Testis (tissue), 3 donors: ENCODE data around the gene NCOR1. TPM values are rescaled to one million over a fixed set of nuclear protein-coding genes. Genes with fewer than 3 reads are reported as not detected.

ENCODE experiments used
- DNase-seq: peaks from one replicate; pipeline ENCODE4 v3.0.0-alpha.2; 2019
- H3K27ac ChIP-seq, 2 donors: fragments of 200-600 bp; sonication (generic); one replicate each; pipeline ENCODE4 v1.5.1; 2019
- H3K27me3 ChIP-seq: fragments of 200-600 bp; sonication (generic); one replicate; pipeline ENCODE4 v1.5.1; 2019
- H3K36me3 ChIP-seq: fragments of 200-600 bp; sonication (generic); one replicate; pipeline ENCODE4 v1.5.1; 2017; ENCODE audit warnings: low read depth; ENCODE audit errors: missing control alignments
- H3K4me1 ChIP-seq: fragments of 200-600 bp; sonication (generic); one replicate; pipeline ENCODE4 v1.5.1; 2019
- H3K4me3 ChIP-seq, 2 donors: fragments of 200-600 bp; sonication (generic); one replicate each; pipeline ENCODE4 v1.5.1; 2017 to 2019
- H3K9me3 ChIP-seq: fragments of 200-600 bp; sonication (generic); one replicate; pipeline ENCODE4 v1.5.1; 2017
- CTCF ChIP-seq, 3 experiments: fragments of 450-650 bp in 2 of 3; fragments of 200-600 bp in 1 of 3; sonication (generic) in 1 of 3; IDR thresholded peaks; one replicate each; pipeline ENCODE4 v1.5.1; 2016 to 2019; ENCODE audit warnings: antibody characterized with exemption in 3 of 3, mild to moderate bottlenecking in 2 of 3, moderate library complexity in 1 of 3
- POLR2A ChIP-seq: fragments of 450-650 bp; IDR thresholded peaks from one replicate; pipeline ENCODE4 v1.6.1; 2017; ENCODE audit warnings: antibody characterized with exemption, mild to moderate bottlenecking, moderate library complexity
- WGBS, 2 donors: methylation state at CpG; one replicate each; pipeline ENCODE4 v1.1.5; 2018; 5-methylcytosine and 5-hydroxymethylcytosine counted together
- intact Hi-C: fragments of 100-400 bp; cut with DNase I; formaldehyde crosslinking; loops from one replicate; pipeline ENCODE4 v1.15.1; 2023; ENCODE audit warnings: low total_unique reads
- polyA plus RNA-seq: library from polyadenylated mRNA; stranded (reverse); fragments of 350-450 nt; fragmentation: Illumina TruSeq; extraction: RNeasy Lipid Tissue Mini Kit (QIAGEN cat#74804); gene quantifications from one replicate; pipeline ENCODE4 v1.2.3, GENCODE V29; 2014; ENCODE audit warnings: low read depth, low replicate concordance; ENCODE audit not compliant: insufficient read depth
- total RNA-seq, 2 donors: library from RNA; depleted of rRNA; stranded (reverse); fragments of >200 nt; gene quantifications; one replicate each; pipeline ENCODE4 v1.2.3, GENCODE V29; 2016

Gene NCOR1
- total and polyA plus RNA-seq, 3 donors from 2014 or later = 88.6 to 281 (median 270) TPM

DNA sequence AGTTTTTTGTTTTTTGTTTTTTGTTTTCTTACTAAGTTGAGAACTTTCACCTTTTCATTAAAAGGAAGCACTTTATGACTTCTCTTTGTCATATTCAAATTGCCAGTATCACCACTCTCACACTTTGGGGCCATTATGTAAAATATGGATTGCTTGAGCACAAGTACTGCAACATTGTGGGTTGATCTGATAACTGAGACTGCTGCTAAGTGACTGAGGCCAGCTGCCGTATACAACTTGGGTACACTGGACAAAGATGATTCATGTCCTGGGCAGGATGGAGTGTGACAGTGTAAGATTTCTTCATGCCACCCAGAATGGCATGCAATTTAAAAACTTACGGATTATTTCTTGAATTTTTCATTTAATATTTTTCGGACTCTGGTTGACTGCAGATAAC lies 207.9 kb downstream of the NCOR1 start:
- intact Hi-C loops = no loop called here
- no peak overlapping the region for H3K27ac ChIP-seq
- no peak for DNase-seq
- no peaks in the 10 kb centered on the region for H3K4me1 ChIP-seq
- no peaks in the 10 kb centered on the region for H3K9me3 ChIP-seq
- no peak for TF ChIP-seq CTCF (IDR thresholded peaks at IDR 0.05)
- no peak for TF ChIP-seq POLR2A
- no peaks in the 10 kb centered on the region for H3K36me3 ChIP-seq
- H3K4me3 ChIP-seq = no peak overlapping the region
- H3K27me3 ChIP-seq = no peaks in the 10 kb centered on the region
- WGBS, 2 donors = 83 to 90% methylated on average over 3 of the region's 3 CpGs

DNA sequence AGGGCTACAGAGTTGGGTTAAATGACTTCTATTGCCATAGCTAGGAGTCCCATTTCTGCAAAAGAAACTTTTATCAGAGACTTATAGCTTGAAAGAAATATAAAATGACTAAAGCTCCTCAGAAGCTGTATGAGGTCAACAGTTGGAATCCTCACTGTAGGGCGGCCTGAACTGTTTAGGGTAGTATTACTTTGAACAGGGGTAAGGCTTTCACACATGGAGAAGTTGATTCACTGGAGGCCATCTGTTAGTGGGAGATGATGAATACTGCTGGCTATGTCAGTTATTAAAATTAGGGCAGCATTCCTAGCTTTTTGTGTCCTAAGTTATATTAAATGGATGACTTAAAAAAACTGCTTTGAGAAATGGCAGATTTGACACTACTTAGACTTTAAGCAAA lies 209.7 kb downstream of the NCOR1 start:
- intact Hi-C loops = no loop called here
- Histone ChIP-seq H3K4me1 (peaks cover 4% of the 10 kb centered on the region), H3K27ac (no peak overlapping the region), H3K4me3 (no peak overlapping the region), H3K36me3 (no peaks in the 10 kb centered on the region), H3K9me3 (no peaks in the 10 kb centered on the region), H3K27me3 (no peaks in the 10 kb centered on the region)
- no peak for DNase-seq
- 92 to 94% methylated on average over 1 of the region's 1 CpG for WGBS, 2 donors
- no peak for TF ChIP-seq POLR2A
- TF ChIP-seq CTCF (IDR thresholded peaks at IDR 0.05) = no peak

DNA sequence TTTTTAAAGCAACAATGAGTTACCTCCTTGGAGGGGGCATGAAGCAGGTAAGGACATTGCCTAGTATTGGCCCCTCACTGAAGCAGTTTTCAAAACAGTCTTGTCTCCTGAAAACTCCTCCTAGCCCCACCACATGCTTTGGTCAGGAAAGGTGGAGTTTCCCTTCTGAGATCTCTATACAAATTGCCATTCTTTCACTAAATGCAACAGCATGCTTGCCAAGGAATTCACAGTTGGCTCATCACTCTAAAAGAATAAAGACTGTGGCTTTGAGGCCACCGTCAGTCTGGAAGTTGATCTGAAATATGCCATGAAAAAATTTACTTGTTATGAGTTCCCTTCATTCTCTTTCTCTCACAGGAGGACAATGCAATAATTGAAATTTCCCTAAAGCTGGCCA lies 211.5 kb downstream of the NCOR1 start:
- no peaks in the 10 kb centered on the region for H3K36me3 ChIP-seq
- intact Hi-C loops = no loop called here
- 83 to 92% methylated on average over 1 of the region's 1 CpG for WGBS, 2 donors
- H3K9me3 ChIP-seq = no peaks in the 10 kb centered on the region
- no peak for DNase-seq
- no peak overlapping the region for H3K4me3 ChIP-seq
- H3K27ac ChIP-seq = no peak overlapping the region
- peaks cover 6% of the 10 kb centered on the region for H3K4me1 ChIP-seq
- TF ChIP-seq POLR2A (no peak), CTCF (IDR thresholded peaks at IDR 0.05) (no peak)
- no peaks in the 10 kb centered on the region for H3K27me3 ChIP-seq

GRCh38 chr17:16002708-16003260 lies 212.6 kb downstream of the NCOR1 start:
- intact Hi-C loops = no loop called here
- no peak for DNase-seq
- 89 to 94% methylated on average over 2 of the region's 2 CpGs for WGBS, 2 donors
- TF ChIP-seq CTCF (IDR thresholded peaks at IDR 0.05) = no peak
- no peak for TF ChIP-seq POLR2A
- no peaks in the 10 kb centered on the region for H3K36me3 ChIP-seq
- no peaks in the 10 kb centered on the region for H3K9me3 ChIP-seq
- no peaks in the 10 kb centered on the region for H3K27me3 ChIP-seq
- no peak overlapping the region for H3K4me3 ChIP-seq
- no peak overlapping the region for H3K27ac ChIP-seq
- peaks cover 6% of the 10 kb centered on the region for H3K4me1 ChIP-seq

GRCh38 chr17:16001226-16001897 lies 214.0 kb downstream of the NCOR1 start:
- no peaks in the 10 kb centered on the region for H3K27me3 ChIP-seq
- H3K36me3 ChIP-seq = no peaks in the 10 kb centered on the region
- TF ChIP-seq CTCF (IDR thresholded peaks at IDR 0.05) (no peak), POLR2A (no peak)
- H3K9me3 ChIP-seq = no peaks in the 10 kb centered on the region
- DNase-seq = no peak
- H3K27ac ChIP-seq = no peak overlapping the region
- peaks cover 6% of the 10 kb centered on the region for H3K4me1 ChIP-seq
- H3K4me3 ChIP-seq = no peak overlapping the region
- intact Hi-C loops = no loop called here
